Heart right ventricle (tissue), 16 donors: ENCODE measurements around the gene HOXA5. TPM values are rescaled to one million over a fixed set of nuclear protein-coding genes. Genes with fewer than 3 reads are reported as not detected.

ENCODE experiments used
- ATAC-seq, 8 donors: fragments of 200-7000 bp; cut with Tn5 transposase; one replicate each; pipeline ENCODE4 v1.9.1; 2020; ENCODE audit warnings: mild to moderate bottlenecking in 8 of 8, moderate library complexity in 8 of 8, moderate number of reproducible peaks in 1 of 8
- DNase-seq, 2 donors: peaks; one replicate each; pipeline ENCODE4 v3.0.0-alpha.2; 2020
- H3K27ac ChIP-seq, 10 donors: fragments of 200-600 bp; sonication (generic) in 2 of 10; one replicate each; pipeline versions ENCODE4 v1.5.0 to v1.8.0; 2020 to 2022; ENCODE audit warnings: mild to moderate bottlenecking in 3 of 10
- H3K27me3 ChIP-seq, 7 donors: fragments of 200-600 bp; one replicate each; pipeline ENCODE4 v1.8.0; 2021 to 2022; ENCODE audit warnings: mild to moderate bottlenecking in 2 of 7
- H3K36me3 ChIP-seq, 9 donors: fragments of 200-600 bp; sonication (generic) in 1 of 9; one replicate each; pipeline versions ENCODE4 v1.5.0 to v1.8.0; 2020 to 2022; ENCODE audit warnings: mild to moderate bottlenecking in 2 of 9
- H3K4me1 ChIP-seq, 9 donors: fragments of 200-600 bp; sonication (generic) in 1 of 9; one replicate each; pipeline versions ENCODE4 v1.5.0 to v1.8.0; 2020 to 2022; ENCODE audit warnings: mild to moderate bottlenecking in 4 of 9
- H3K4me3 ChIP-seq, 10 donors: fragments of 200-600 bp; sonication (generic) in 2 of 10; one replicate each; pipeline versions ENCODE4 v1.5.0 to v1.8.0; 2020 to 2022; ENCODE audit warnings: mild to moderate bottlenecking in 7 of 10, moderate library complexity in 2 of 10
- H3K9me3 ChIP-seq, 11 donors: fragments of 200-600 bp in 10 of 11; sonication (generic) in 2 of 11; one replicate each; pipeline versions ENCODE4 v1.5.0 to v1.8.0; 2013 to 2022; ENCODE audit warnings: mild to moderate bottlenecking in 2 of 11, control low read depth in 1 of 11, moderate library complexity in 1 of 11
- CTCF ChIP-seq, 9 donors: fragments of 200-600 bp; sonication (generic) in 2 of 9; IDR thresholded peaks; one replicate each; pipeline versions ENCODE4 v1.5.0 to v1.8.0; 2021 to 2022; ENCODE audit warnings: antibody characterized with exemption in 9 of 9, mild to moderate bottlenecking in 5 of 9, moderate library complexity in 1 of 9
- WGBS, 2 donors: extraction: QIAGEN DNeasy Blood & Tissue Kit; methylation state at CpG; one replicate each; pipeline ENCODE4 v1.1.7; 2013; ENCODE audit warnings: inconsistent platforms in 1 of 2; 5-methylcytosine and 5-hydroxymethylcytosine counted together
- intact Hi-C, 10 donors: fragments of 100-400 bp; cut with DNase I; formaldehyde crosslinking; loops; one replicate each; pipeline versions ENCODE4 v1.11.1 to v1.14.2; 2022
- polyA plus RNA-seq, 2 donors: library from polyadenylated mRNA; stranded (reverse); fragments of 200-250 nt; gene quantifications; one replicate each; pipeline ENCODE4 v1.2.3, GENCODE V29; 2013
- total RNA-seq, 10 donors: library from RNA; stranded (reverse); fragmentation: NEBNext Ultra II Directional in 3 of 10; extraction: Animal tissue kit (Norgen Biotek cat#: 25700) in 3 of 10; gene quantifications; one replicate each; pipeline versions ENCODE4 v1.2.1 to v1.2.4, GENCODE V29; 2021 to 2023
- donor health status: Arrhythmogenic right ventricular cardiomyopathy.
- donor health status: ischemic (EF 13 %, LVEDD 7.1; RV severe dilation, severe dysfunction).
- donor health status: healthy with polysubstance abuse.
- donor health status: DM: no; HTN: yes; CAD: no.
- donor health status: DM: no; HTN: no; CAD: no.
- donor health status: ischemic (EF 25% LVEDD 6.9; RV normal size, moderate dysfunction).
- donor health status: ischemic (EF 25% LVEDD 5.7; RV mildly dilated, moderate dysfunction).
- donor health status: healthy.
- donor health status: DM: yes; HTN: yes; CAD: no.
- donor health status: Ischemic cardiomyopathy.
- donor health status: ischemic (EF 35%, LVEDD 5.7; RV mildly dilated, moderate dysfunction).
- donor health status: nonischemic (EF 11% LVEDD 7.7; RV severe dilation, severe dysfunction).
- donor health status: DM: yes; HTN: yes; CAD: no.
- donor health status: PGD.
- donor health status: ischemic (EF 29% LVEDD 5.4; RV normal size, mild dysfunction).
- donor health status: nonischemic (EF 23%, LVEDD 6.1; RV moderate dilation, normal function).

The HOXA5 gene
- total and polyA plus RNA-seq, 12 donors, result 0.09 to 0.95 (median 0.24) TPM; not detected in 8

GRCh38 chr7:27188386-27189294 lies 45.2 kb upstream of the HOXA5 start:
- Histone ChIP-seq H3K27ac (no peak overlapping the region), H3K9me3 (no peaks in the 10 kb centered on the region), H3K4me3 (peak overlapping the region; percentile 5 to 39 (median 20)), H3K27me3 (peaks cover 76 to 100% (median 100%) of the 10 kb centered on the region in 7 donors), H3K36me3 (no peaks in the 10 kb centered on the region), H3K4me1 (peaks cover 17 to 65% (median 42%) of the 10 kb centered on the region in 9 donors)
- no peak for DNase-seq
- intact Hi-C loops, result no loop called here
- ATAC-seq, result peak in 4 of 8 donors; percentile 8 to 40 (median 28)
- 3 to 5% methylated on average over 49 of the region's 49 CpGs for WGBS, 2 donors
- no peak for TF ChIP-seq CTCF (IDR thresholded peaks at IDR 0.05)

GRCh38 chr7:27187475-27188385 lies 44.2 kb upstream of the HOXA5 start:
- Histone ChIP-seq H3K9me3 (no peaks in the 10 kb centered on the region), H3K4me1 (peaks cover 12 to 64% (median 40%) of the 10 kb centered on the region in 9 donors), H3K36me3 (no peaks in the 10 kb centered on the region), H3K27me3 (peaks cover 75 to 100% (median 100%) of the 10 kb centered on the region in 7 donors), H3K4me3 (peak overlapping the region in 5 of 10 donors; percentile 8 to 39 (median 23)), H3K27ac (no peak overlapping the region)
- TF ChIP-seq CTCF (IDR thresholded peaks at IDR 0.05), result no peak
- intact Hi-C loops, result no loop called here
- 5 to 7% methylated on average over 46 of the region's 46 CpGs for WGBS, 2 donors
- no peak for ATAC-seq
- DNase-seq, result no peak

- Histone ChIP-seq H3K27ac (no peak overlapping the region), H3K36me3 (no peaks in the 10 kb centered on the region), H3K9me3 (no peaks in the 10 kb centered on the region), H3K4me1 (peaks cover 8 to 56% (median 36%) of the 10 kb centered on the region in 9 donors), H3K4me3 (no peak overlapping the region), H3K27me3 (peaks cover 73 to 100% (median 100%) of the 10 kb centered on the region in 7 donors)
- ATAC-seq (no peak), DNase-seq (no peak)
- intact Hi-C loops, result no loop called here
- WGBS, 2 donors, result 23 to 30% methylated on average over 4 of the region's 4 CpGs
- no peak for TF ChIP-seq CTCF (IDR thresholded peaks at IDR 0.05)
Measured at GRCh38 chr7:27186668-27187474, 43.4 kb upstream of the HOXA5 start.
